Endothelial cell of umbilical vein (primary cell): Measurements from ENCODE around the gene FBXL13. TPM values are rescaled to one million over a fixed set of nuclear protein-coding genes. Genes with fewer than 3 reads are reported as not detected.
A peak's percentile ranks its signal among the peaks of the same experiment; 100 is the strongest.
"Not testable (repeated sequence)": the region's sequence is repeated elsewhere in the genome, so short reads cannot be mapped to it uniquely, and the experiment has no call there.

ENCODE experiments used
- BruUV-seq: library from RNA; stranded (reverse); fragments of 400-500 nt; replicated peaks from 2 replicates; lab custom pipeline; 2021; lab: Mats Ljungman, UMichigan
- CTCF ChIA-PET: fragments of 300-600, 350-600 bp; sonication (Branson Sonifier 250); formaldehyde crosslinking; loops from one replicate; lab custom pipeline; 2021; ENCODE audit warnings: antibody characterized with exemption, inconsistent platforms; lab: Charles Lee
- POLR2A ChIA-PET: fragments of 300-600, 350-600 bp; sonication (Branson Sonifier 250); formaldehyde crosslinking; loops from one replicate; lab custom pipeline; 2021; ENCODE audit warnings: antibody characterized with exemption, inconsistent platforms; lab: Charles Lee
- DNase-seq: peaks from one replicate; pipeline ENCODE4 v3.0.0-alpha.2; 2011; ENCODE audit warnings: low read depth, low spot score
- FAIRE-seq: peaks from 2 replicates; lab custom pipeline; 2011; peaks lifted over from hg19 to GRCh38; lab: Jason Lieb, UNC
- H2AFZ ChIP-seq: 2 replicates; pipeline ENCODE4 v1.6.0; 2012; ENCODE audit warnings: low read depth, low read length, control low read depth, inconsistent platforms
- H3K27ac ChIP-seq: 2 replicates; pipeline ENCODE4 v1.5.1; 2011; ENCODE audit warnings: low read depth, mild to moderate bottlenecking, control low read depth, low read length, moderate library complexity; ENCODE audit not compliant: insufficient read depth
- H3K27me3 ChIP-seq, 2 experiments: 2 replicates each; pipeline versions ENCODE4 v1.6.0 to v1.6.1; 2011; ENCODE audit warnings: low read length in 2 of 2, mixed read lengths in 1 of 2; ENCODE audit not compliant: control insufficient read depth in 2 of 2, insufficient read depth in 2 of 2
- H3K36me3 ChIP-seq, 2 experiments: 2 replicates in 1 of 2; 3 replicates in 1 of 2; pipeline ENCODE4 v1.5.1; 2011; ENCODE audit warnings: low read length in 2 of 2, mild to moderate bottlenecking in 1 of 2, moderate library complexity in 1 of 2; ENCODE audit not compliant: control insufficient read depth in 2 of 2, insufficient read depth in 2 of 2; ENCODE audit errors: extremely low read depth in 1 of 2
- H3K4me1 ChIP-seq: 3 replicates; pipeline ENCODE4 v1.5.1; 2011; ENCODE audit warnings: mild to moderate bottlenecking, low read length; ENCODE audit not compliant: control insufficient read depth, insufficient read depth; ENCODE audit errors: extremely low read depth
- H3K4me2 ChIP-seq: 2 replicates; pipeline ENCODE4 v1.6.1; 2011; ENCODE audit warnings: low read length, control low read depth, mixed read lengths; ENCODE audit not compliant: insufficient read depth
- H3K4me3 ChIP-seq, 3 experiments: fragments of 200-600 bp in 1 of 3; sonication (generic), shearing (Covaris generic) in 1 of 3; replicated peaks in 1 of 3; 2 replicates each; pipeline ENCODE4 v1.5.1; 2011 to 2016; ENCODE audit warnings: control low read depth in 3 of 3, low read length in 3 of 3, mild to moderate bottlenecking in 2 of 3, inconsistent platforms in 1 of 3, low read depth in 1 of 3, moderate library complexity in 1 of 3; ENCODE audit not compliant: insufficient read depth in 1 of 3
- H3K79me2 ChIP-seq: 2 replicates; pipeline ENCODE4 v1.6.0; 2012; ENCODE audit warnings: low read length, inconsistent platforms; ENCODE audit not compliant: control insufficient read depth, insufficient read depth
- H3K9ac ChIP-seq: replicated peaks from 2 replicates; pipeline ENCODE3; 2011; ENCODE audit warnings: low read length, control low read depth; ENCODE audit not compliant: insufficient read depth; ENCODE audit errors: extremely low read depth
- H3K9me1 ChIP-seq: replicated peaks from 3 replicates; pipeline ENCODE4 v1.6.0; 2011; ENCODE audit warnings: mild to moderate bottlenecking, low read length; ENCODE audit not compliant: control insufficient read depth, insufficient read depth; ENCODE audit errors: extremely low read depth
- H3K9me3 ChIP-seq: replicated peaks from 2 replicates; pipeline ENCODE4 v1.5.1; 2012; ENCODE audit warnings: low read length, inconsistent platforms; ENCODE audit not compliant: control insufficient read depth, insufficient read depth
- H4K20me1 ChIP-seq: replicated peaks from 2 replicates; pipeline ENCODE3; 2011; ENCODE audit warnings: mild to moderate bottlenecking, low read length; ENCODE audit not compliant: control insufficient read depth, insufficient read depth; ENCODE audit errors: extremely low read depth
- FOS ChIP-seq: IDR thresholded peaks from 2 replicates; pipeline ENCODE4 v1.6.1; 2011; ENCODE audit warnings: mild to moderate bottlenecking, low read length, moderate library complexity, borderline replicate concordance; ENCODE audit not compliant: insufficient read depth
- GATA2 ChIP-seq: IDR thresholded peaks from 2 replicates; pipeline ENCODE4 v1.7.0; 2011; ENCODE audit warnings: low read depth, mild to moderate bottlenecking, moderate library complexity, mixed read lengths, low read length; ENCODE audit not compliant: insufficient read length, insufficient read depth
- dilution Hi-C: fragments of 300-500 bp; cut with MboI; formaldehyde crosslinking; loops from one replicate; pipeline ENCODE4 v1.15.0; 2019; ENCODE audit warnings: low sequenced_read_pairs; ENCODE audit not compliant: extremely low pct_ligation_motif_present
- intact Hi-C: fragments of 100-400 bp; cut with micrococcal nuclease; formaldehyde crosslinking; loops from one replicate; pipeline ENCODE4 v1.10.0; 2022
- polyA plus RNA-seq, 4 experiments: library from polyadenylated mRNA; depleted of rRNA in 3 of 4; stranded (reverse) in 3 of 4; unstranded in 1 of 4; fragments of >200 nt; gene quantifications; 2 replicates each; pipeline versions ENCODE4 v1.2.1 to v1.2.3, GENCODE V29; 2011 to 2012; ENCODE audit warnings: missing spikeins in 1 of 4
- total RNA-seq: library from RNA; stranded (reverse); gene quantifications from 2 replicates; pipeline ENCODE4 v1.2.3, GENCODE V29; 2021

Gene FBXL13
- total and polyA plus RNA-seq, 2 donors (not counting 3 experiments of a cell fraction or from before 2014, with no cell fraction given), result 3.9 to 4.6 TPM

GRCh38 chr7:102795987-102796595 is 278.5 kb downstream of the FBXL13 start:
- H3K4me3 ChIP-seq, H3K9me3 ChIP-seq, CTCF ChIA-PET, H3K36me3 ChIP-seq, H3K4me2 ChIP-seq, H3K79me2 ChIP-seq, H4K20me1 ChIP-seq, H3K9ac ChIP-seq, BruUV-seq, DNase-seq, H3K9me1 ChIP-seq, H2AFZ ChIP-seq, dilution Hi-C loops, POLR2A ChIA-PET, H3K27me3 ChIP-seq: not testable (repeated sequence)
- peak; percentile 50 for FAIRE-seq
- Histone ChIP-seq H3K4me1 (peaks cover 11% of the 10 kb centered on the region), H3K27ac (peak overlapping the region; percentile 55)
- TF ChIP-seq GATA2, result peak; percentile 46
- intact Hi-C loops, result loop anchor here (2.0 kb wide), 1 partner anchor 77 kb away; no protein-coding TSS in a partner anchor

- H3K79me2 ChIP-seq, H3K9ac ChIP-seq, H3K4me2 ChIP-seq, H2AFZ ChIP-seq, FAIRE-seq, H4K20me1 ChIP-seq, dilution Hi-C loops, H3K36me3 ChIP-seq, H3K9me3 ChIP-seq, H3K4me3 ChIP-seq, POLR2A ChIA-PET, BruUV-seq, H3K9me1 ChIP-seq, CTCF ChIA-PET, H3K27me3 ChIP-seq: not testable (repeated sequence)
- DNase-seq, result peak; percentile 55
- peak overlapping the region; percentile 55 for H3K27ac ChIP-seq
- peaks cover 11% of the 10 kb centered on the region for H3K4me1 ChIP-seq
- intact Hi-C loops, result loop anchor here (2.0 kb wide), 1 partner anchor 78 kb away; no protein-coding TSS in a partner anchor
- TF ChIP-seq FOS, result peak; percentile 31
Observed at GRCh38 chr7:102794567-102794966, 280.0 kb downstream of the FBXL13 start.

- H3K4me1 ChIP-seq, result peaks cover 11% of the 10 kb centered on the region
- POLR2A ChIA-PET, H3K4me3 ChIP-seq, CTCF ChIA-PET, H4K20me1 ChIP-seq, DNase-seq, H3K27ac ChIP-seq, FAIRE-seq, intact Hi-C loops, H3K9me3 ChIP-seq, H3K79me2 ChIP-seq, H3K27me3 ChIP-seq, H3K4me2 ChIP-seq, H2AFZ ChIP-seq, H3K36me3 ChIP-seq, H3K9me1 ChIP-seq, H3K9ac ChIP-seq, dilution Hi-C loops: not testable (repeated sequence)
- TSS peak; percentile 62 for BruUV-seq
Observed at GRCh38 chr7:102791831-102792230, 282.8 kb downstream of the FBXL13 start.

GRCh38 chr7:102791367-102791766 is 283.2 kb downstream of the FBXL13 start:
- H3K9me1 ChIP-seq, H3K9ac ChIP-seq, H4K20me1 ChIP-seq, H3K4me3 ChIP-seq, H3K27ac ChIP-seq, H3K36me3 ChIP-seq, intact Hi-C loops, BruUV-seq, CTCF ChIA-PET, H3K4me2 ChIP-seq, POLR2A ChIA-PET, dilution Hi-C loops, H2AFZ ChIP-seq, H3K79me2 ChIP-seq, H3K27me3 ChIP-seq, H3K9me3 ChIP-seq: not testable (repeated sequence)
- FAIRE-seq (peak; percentile 73), DNase-seq (peak; percentile 61)
- H3K4me1 ChIP-seq, result peaks cover 11% of the 10 kb centered on the region
